Muscle of leg (tissue), 11 donors: ENCODE measurements around the gene LMF1. TPM values are rescaled to one million over a fixed set of nuclear protein-coding genes. Genes with fewer than 3 reads are reported as not detected.
"Not testable (repeated sequence)": the region's sequence is repeated elsewhere in the genome, so short reads cannot be mapped to it uniquely, and the experiment has no call there.

Experiments used
- DNase-seq: peaks from one replicate; pipeline ENCODE4 v3.0.0; 2013
- H3K27ac ChIP-seq: one replicate; pipeline ENCODE4 v1.5.1; 2013; ENCODE audit warnings: mild to moderate bottlenecking, low read length, control low read depth
- H3K27me3 ChIP-seq: one replicate; pipeline ENCODE4 v1.6.1; 2013; ENCODE audit warnings: low read length; ENCODE audit not compliant: control insufficient read depth, insufficient read depth
- H3K36me3 ChIP-seq: one replicate; pipeline ENCODE4 v1.6.1; 2013; ENCODE audit warnings: low read length; ENCODE audit not compliant: control insufficient read depth, insufficient read depth
- H3K4me1 ChIP-seq: one replicate; pipeline ENCODE4 v1.6.1; 2013; ENCODE audit warnings: low read length; ENCODE audit not compliant: control insufficient read depth, insufficient read depth
- H3K4me3 ChIP-seq: one replicate; pipeline ENCODE4 v1.5.1; 2013; ENCODE audit warnings: low read length, control low read depth
- H3K9me3 ChIP-seq: replicated peaks from 2 replicates; pipeline ENCODE4 v1.6.1; 2013; ENCODE audit warnings: low read depth, low read length; ENCODE audit not compliant: control insufficient read depth
- WGBS: methylation state at CpG from one replicate; pipeline ENCODE4 v1.1.5; 2013; ENCODE audit warnings: missing lambda C conversion rate; ENCODE audit not compliant: insufficient coverage; 5-methylcytosine and 5-hydroxymethylcytosine counted together
- polyA plus RNA-seq, 8 donors: library from polyadenylated mRNA; unstranded; fragments of 120-200 nt; gene quantifications; one replicate each; pipeline versions ENCODE4 v1.2.1 to v1.2.3, GENCODE V29; 2013; ENCODE audit warnings: inconsistent platforms in 1 of 8, low replicate concordance in 1 of 8; ENCODE audit not compliant: insufficient read length in 8 of 8, insufficient read depth in 1 of 8
- total RNA-seq: library from RNA; stranded (reverse); fragments of 120-200 nt; gene quantifications from one replicate; pipeline ENCODE4 v1.2.4, GENCODE V29; 2013

The LMF1 gene
- total and polyA plus RNA-seq, 9 donors, result 8.7 to 14.1 (median 10.2) TPM

DNA sequence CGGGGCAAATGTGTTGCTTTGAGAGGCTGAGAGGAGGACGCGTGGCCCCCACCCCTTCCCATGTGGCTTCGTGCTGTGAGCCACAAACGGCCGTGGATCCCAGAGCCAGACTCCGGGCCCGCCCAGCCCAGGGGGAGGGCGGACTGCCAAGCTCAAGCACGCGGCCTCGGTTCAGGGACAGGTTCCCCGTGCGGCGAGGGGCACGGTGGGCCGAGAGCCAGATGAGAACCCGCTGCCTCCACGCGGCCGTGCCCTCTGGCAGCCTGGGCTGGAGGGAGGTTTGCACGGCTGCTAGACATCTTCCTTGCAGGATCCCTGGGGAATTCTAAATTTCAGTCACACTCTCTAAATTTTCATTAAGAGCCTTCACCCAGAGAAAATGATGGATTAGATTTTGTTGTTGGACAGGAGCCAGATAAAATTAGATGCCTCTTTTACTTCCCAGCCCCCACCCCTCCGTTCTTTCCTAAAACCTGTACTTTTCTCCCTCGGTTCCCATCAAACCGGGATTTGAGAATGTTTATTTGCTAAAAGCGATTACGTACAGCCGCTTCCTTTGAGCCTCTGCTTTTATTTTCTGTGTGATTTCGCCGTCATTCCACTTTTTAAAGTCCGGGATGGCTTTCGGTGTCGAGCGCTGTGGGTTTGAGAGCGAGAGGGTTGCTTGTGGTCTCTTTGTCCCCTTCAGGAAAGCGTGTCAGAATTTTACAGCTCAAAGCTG is 145.3 kb downstream of the LMF1 start:
- Histone ChIP-seq H3K27me3 (peaks cover 15% of the 10 kb centered on the region), H3K36me3 (no peaks in the 10 kb centered on the region), H3K4me1 (peaks cover 8% of the 10 kb centered on the region), H3K4me3 (no peak overlapping the region), H3K9me3 (no peaks in the 10 kb centered on the region), H3K27ac (no peak overlapping the region)
- DNase-seq, result peak; percentile 61
- WGBS, result 9% methylated on average over 25 of the region's 36 CpGs

DNA sequence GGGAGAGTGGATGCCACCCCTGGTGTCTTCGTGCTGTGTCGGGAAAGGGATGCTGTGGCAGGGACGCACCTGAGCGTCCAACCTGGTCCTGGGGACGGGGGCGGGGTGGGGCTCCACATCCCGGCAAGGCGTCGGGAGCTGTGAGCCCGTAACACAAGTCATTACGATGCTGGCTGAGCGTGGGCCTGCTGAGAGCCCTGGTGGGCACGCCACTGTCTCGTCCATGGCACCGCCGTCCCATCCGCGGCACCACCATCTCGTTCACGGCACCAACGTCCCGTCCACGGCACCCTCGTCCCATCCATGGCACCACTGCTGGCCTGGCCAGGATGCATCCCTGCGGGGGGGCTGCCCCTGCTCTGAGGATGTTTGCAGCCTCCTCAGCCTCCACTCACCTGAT is 146.2 kb downstream of the LMF1 start:
- Histone ChIP-seq H3K4me1 (peaks cover 8% of the 10 kb centered on the region), H3K9me3 (no peaks in the 10 kb centered on the region), H3K36me3 (no peaks in the 10 kb centered on the region), H3K27me3 (peaks cover 19% of the 10 kb centered on the region), H3K27ac (no peak overlapping the region), H3K4me3 (no peak overlapping the region)
- no peak for DNase-seq
- WGBS, result 88% methylated on average over 25 of the region's 25 CpGs

DNA sequence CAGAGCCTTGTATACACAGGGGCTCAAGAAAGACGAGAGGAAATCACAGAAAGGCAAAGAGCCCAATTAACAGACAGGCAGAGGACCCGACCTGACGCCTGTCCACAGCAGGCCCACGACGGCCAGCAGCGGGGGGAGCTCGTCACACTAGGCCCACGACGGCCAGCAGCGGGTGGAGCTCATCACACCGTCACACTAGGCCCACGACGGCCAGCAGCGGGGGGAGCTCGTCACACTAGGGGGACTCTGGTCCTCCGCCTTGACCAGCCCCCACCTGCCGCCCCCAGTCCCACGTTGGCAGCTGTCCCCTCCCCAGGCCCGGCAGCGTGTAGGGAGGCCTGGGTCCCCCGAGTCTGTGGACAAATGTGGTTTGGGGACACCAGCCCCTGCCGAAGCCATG is 146.6 kb downstream of the LMF1 start:
- no peak overlapping the region for H3K27ac ChIP-seq
- no peaks in the 10 kb centered on the region for H3K9me3 ChIP-seq
- DNase-seq, result no peak
- peaks cover 8% of the 10 kb centered on the region for H3K4me1 ChIP-seq
- H3K4me3 ChIP-seq, result no peak overlapping the region
- no peaks in the 10 kb centered on the region for H3K36me3 ChIP-seq
- 80% methylated on average over 22 of the region's 22 CpGs for WGBS
- peaks cover 23% of the 10 kb centered on the region for H3K27me3 ChIP-seq

DNA sequence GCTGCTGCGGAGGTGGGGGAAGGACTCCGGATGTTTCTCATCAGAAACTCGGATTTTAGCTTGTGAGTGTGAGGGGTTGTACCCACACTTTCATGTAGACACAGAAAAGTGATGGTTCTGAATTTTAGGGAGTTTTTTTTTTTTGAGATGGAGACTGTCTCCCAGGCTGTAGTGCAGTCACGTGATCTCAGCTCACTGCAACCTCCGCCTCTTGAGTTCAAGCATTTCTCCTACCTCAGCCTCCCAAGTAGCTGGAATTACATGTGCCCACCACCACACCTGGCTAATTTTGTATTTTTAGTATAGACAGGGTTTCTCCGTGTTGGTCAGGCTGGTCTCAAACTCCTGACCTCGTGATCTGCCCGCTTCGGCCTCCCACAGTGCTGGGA is 147.9 kb downstream of the LMF1 start:
- 93% methylated on average over 2 of the region's 9 CpGs for WGBS
- H3K4me3 ChIP-seq, result no peak overlapping the region
- peaks cover 8% of the 10 kb centered on the region for H3K4me1 ChIP-seq
- DNase-seq, result no peak
- H3K36me3 ChIP-seq, result no peaks in the 10 kb centered on the region
- H3K27ac ChIP-seq, result no peak overlapping the region
- peaks cover 31% of the 10 kb centered on the region for H3K27me3 ChIP-seq
- H3K9me3 ChIP-seq, result no peaks in the 10 kb centered on the region

DNA sequence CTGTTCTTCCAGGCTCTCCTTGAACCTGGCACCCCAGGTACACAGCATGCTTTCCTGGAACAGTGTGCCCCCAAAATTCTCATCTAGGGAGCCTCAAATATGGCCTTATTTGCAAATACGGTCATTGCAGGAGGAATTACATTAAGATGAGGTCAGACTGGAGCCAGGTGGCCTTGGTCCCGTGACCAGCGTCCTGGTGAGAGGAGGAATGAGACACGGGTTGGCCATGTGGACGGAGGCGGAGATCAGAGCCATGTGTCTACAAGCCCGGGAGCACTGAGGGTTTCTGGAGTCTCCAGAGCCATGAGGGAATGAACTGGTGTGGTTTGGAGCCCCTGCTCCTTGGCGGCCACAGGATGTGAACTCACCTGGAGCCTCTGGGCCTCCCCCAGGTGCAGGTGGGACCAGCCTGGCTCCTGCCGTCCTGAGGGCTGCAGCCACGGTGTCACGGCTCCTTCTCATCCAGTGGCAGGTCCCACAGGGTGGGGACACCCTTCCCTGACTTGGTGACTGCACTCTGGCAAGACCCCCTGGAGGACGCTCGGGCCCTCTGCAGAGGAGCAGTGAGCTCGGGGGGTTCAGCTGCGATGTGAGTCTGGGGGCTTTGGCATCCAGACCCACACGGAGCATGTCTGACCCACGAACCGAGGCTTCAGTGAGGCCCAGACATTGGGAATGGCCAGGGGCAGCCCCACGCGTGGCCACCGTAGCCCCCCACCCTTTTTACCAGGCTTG is 148.4 kb downstream of the LMF1 start:
- Histone ChIP-seq H3K9me3 (no peaks in the 10 kb centered on the region), H3K36me3 (no peaks in the 10 kb centered on the region), H3K4me3 (no peak overlapping the region), H3K27me3 (peaks cover 36% of the 10 kb centered on the region), H3K4me1 (peaks cover 8% of the 10 kb centered on the region), H3K27ac (no peak overlapping the region)
- no peak for DNase-seq
- 72% methylated on average over 17 of the region's 21 CpGs for WGBS

DNA sequence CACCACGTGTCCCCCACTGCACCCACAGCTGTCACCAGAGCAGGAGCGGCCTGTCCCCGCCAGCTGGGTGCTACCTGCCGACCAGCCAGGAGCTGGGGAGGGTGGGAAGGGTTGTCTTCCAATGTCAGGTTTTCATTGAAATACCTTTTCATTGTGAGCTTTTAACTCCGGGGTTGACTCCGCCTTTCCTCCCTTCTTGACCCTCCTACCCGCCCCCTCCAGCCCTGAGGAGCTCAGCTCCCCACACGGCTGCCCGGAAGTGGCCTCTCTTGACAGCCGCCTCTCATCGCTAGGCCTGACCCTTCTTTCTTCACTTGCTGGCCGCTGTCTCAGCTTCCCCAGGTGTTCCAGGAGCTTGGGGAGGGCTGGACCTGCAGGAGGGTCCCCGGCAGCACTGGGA is 149.0 kb downstream of the LMF1 start:
- H3K36me3 ChIP-seq, result no peaks in the 10 kb centered on the region
- 39% methylated on average over 9 of the region's 13 CpGs for whole genome bisulfite sequencing
- H3K4me3 ChIP-seq, result no peak overlapping the region

DNA sequence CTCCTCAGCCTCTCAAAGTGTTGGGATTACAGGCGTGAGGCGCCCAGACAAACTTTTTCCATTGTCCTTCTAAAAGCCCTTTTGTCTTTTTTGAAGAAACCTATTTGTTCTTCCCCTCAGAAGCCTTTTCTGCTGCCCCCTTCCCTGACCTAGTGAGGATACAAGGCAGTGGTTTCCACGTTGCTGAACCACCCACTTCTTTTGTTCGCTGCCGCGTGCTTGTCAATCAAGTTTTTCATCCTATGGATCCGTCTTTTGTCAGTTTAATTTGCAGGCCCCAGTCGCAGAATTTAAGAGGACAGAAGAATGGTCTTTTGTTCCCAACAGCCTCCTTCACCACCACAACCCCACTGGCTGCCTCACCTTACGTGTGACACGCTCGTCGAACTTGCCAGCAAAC is 150.0 kb downstream of the LMF1 start:
- H3K4me3 ChIP-seq, result no peak overlapping the region

More for the DNA sequence above, 149.0 kb downstream of the LMF1 start:
- Histone ChIP-seq H3K27ac (no peak overlapping the region), H3K4me1 (peaks cover 10% of the 10 kb centered on the region), H3K9me3 (no peaks in the 10 kb centered on the region), H3K27me3 (peaks cover 42% of the 10 kb centered on the region)
- no peak for DNase-seq

DNA sequence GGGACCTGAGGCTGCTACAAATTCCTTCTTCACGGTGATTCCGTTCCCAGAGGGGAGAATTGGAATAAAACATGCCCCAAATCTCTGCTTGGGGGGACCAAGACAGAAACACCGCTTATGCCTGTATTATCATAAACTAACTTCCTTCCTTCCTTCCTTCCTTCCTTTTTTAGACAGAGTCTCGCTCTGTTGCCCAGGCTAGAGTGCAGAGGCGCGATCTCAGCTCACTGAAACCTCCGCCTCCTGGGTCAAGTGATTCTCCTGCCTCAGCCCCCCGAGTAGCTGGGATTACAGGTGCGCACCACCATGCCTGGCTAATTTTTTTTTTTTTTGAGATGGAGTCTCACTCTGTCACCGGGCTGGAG is 150.8 kb downstream of the LMF1 start:
- not testable (repeated sequence) for DNase-seq

More for the DNA sequence above, 150.0 kb downstream of the LMF1 start:
- no peak overlapping the region for H3K27ac ChIP-seq
- no peak for DNase-seq
- H3K4me1 ChIP-seq, result peaks cover 10% of the 10 kb centered on the region
- WGBS, result 84% methylated on average over 12 of the region's 12 CpGs
- H3K9me3 ChIP-seq, result no peaks in the 10 kb centered on the region
- H3K36me3 ChIP-seq, result no peaks in the 10 kb centered on the region
- peaks cover 46% of the 10 kb centered on the region for H3K27me3 ChIP-seq

DNA sequence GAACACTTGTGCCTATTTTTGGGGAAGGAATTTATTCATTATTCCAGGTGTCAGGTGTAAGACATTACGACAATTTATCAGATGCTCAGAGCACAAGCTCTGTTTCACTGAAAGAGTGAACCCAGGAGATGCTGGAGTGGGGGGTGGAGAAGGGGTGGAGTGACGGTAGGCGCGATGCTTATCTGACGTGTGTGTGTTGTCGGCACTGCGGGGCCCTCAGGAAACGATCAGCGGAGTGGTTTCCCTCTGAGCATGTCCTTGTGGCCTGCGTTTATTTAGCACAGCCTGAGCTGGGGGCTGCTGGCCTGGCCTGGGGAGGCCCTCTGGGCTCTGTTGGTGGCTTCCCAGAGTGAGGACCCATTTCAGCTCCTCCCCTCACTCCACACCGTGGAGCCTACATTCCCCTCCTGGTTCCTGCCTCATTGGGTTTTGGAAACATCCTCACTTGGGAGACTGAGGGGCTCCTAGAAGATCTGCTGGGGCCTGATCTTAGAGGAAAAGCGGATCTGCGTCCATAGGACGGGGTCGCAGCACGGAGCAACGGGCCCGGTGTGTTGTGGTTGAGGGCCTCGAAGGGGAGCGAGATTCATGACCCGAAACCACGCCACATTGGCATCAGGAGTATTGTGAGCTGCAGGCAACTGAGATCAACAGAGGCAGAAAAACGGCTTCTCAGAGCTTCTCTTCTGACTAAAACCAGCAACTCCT is 151.3 kb downstream of the LMF1 start:
- H3K4me3 ChIP-seq, result no peak overlapping the region
- peaks cover 37% of the 10 kb centered on the region for H3K27me3 ChIP-seq
- no peak for DNase-seq
- H3K4me1 ChIP-seq, result peaks cover 2% of the 10 kb centered on the region
- no peaks in the 10 kb centered on the region for H3K36me3 ChIP-seq
- no peak overlapping the region for H3K27ac ChIP-seq
- no peaks in the 10 kb centered on the region for H3K9me3 ChIP-seq
- 67% methylated on average over 21 of the region's 23 CpGs for WGBS

More for the DNA sequence above, 150.8 kb downstream of the LMF1 start:
- H3K27ac ChIP-seq, H3K9me3 ChIP-seq, H3K36me3 ChIP-seq, H3K4me3 ChIP-seq, H3K4me1 ChIP-seq: not testable (repeated sequence)
- WGBS, result 68% methylated on average over 7 of the region's 10 CpGs
- peaks cover 39% of the 10 kb centered on the region for H3K27me3 ChIP-seq

DNA sequence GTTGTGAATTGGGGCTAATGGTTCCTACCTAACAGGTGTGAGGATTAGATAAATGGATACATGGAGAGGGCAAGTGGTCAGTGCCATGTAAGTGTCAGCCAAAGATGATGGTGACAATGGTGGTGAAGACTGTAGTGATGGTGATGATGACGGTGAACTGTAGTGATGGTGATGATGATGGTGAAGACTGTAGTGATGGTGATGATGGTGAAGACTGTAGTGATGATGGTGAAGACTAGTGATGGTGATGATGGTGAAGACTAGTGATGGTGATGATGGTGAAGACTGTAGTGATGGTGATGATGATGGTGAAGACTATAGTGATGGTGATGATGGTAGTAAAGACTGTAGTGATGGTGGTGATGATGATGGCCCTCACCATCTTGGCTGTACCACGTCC is 152.2 kb downstream of the LMF1 start:
- Histone ChIP-seq H3K4me1 (peaks cover 5% of the 10 kb centered on the region), H3K36me3 (no peaks in the 10 kb centered on the region), H3K27ac (no peak overlapping the region), H3K9me3 (no peaks in the 10 kb centered on the region), H3K4me3 (no peak overlapping the region), H3K27me3 (peaks cover 40% of the 10 kb centered on the region)
- 65% methylated on average over 1 of the region's 2 CpGs for WGBS
- no peak for DNase-seq
